Measurements from ENCODE around the gene BRD1.

DNA sequence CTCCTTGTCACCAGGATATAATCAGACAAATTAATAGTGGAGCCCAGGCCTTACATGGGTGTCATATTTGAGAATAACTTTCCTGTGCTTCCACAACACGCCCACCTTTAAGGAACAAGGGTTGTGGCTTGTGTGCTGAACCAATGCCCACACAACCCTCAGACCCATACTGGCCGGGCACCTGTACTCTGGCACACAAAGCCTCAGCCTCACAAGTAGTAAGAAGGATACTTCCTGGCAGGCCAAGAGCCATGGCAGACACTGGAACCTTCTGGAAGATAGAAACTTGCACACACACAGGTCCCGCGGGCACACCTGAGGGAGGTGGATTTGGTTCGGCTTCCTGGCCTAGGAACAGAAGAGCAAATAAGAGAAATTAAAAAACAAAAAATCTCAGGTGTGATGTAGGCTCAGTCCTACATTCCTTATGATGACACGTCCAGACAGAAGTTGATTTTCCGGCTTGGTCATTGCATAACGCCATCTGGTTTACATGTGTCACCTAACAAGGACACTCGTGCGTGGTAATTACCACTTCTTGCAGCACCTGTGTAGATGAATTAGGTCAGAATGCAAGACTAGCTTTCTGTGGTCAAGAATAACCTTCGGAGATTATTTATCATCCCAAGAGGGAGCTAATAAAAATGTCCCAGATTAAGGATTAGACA is 5.8 kb upstream of the BRD1 start:
- TF ChIP-seq POLR2A (IDR thresholded peaks at IDR 0.05), result no peak
- TF ChIP-seq, protein P1, sequence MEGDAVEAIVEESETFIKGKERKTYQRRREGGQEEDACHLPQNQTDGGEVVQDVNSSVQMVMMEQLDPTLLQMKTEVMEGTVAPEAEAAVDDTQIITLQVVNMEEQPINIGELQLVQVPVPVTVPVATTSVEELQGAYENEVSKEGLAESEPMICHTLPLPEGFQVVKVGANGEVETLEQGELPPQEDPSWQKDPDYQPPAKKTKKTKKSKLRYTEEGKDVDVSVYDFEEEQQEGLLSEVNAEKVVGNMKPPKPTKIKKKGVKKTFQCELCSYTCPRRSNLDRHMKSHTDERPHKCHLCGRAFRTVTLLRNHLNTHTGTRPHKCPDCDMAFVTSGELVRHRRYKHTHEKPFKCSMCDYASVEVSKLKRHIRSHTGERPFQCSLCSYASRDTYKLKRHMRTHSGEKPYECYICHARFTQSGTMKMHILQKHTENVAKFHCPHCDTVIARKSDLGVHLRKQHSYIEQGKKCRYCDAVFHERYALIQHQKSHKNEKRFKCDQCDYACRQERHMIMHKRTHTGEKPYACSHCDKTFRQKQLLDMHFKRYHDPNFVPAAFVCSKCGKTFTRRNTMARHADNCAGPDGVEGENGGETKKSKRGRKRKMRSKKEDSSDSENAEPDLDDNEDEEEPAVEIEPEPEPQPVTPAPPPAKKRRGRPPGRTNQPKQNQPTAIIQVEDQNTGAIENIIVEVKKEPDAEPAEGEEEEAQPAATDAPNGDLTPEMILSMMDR (IDR thresholded peaks at IDR 0.05), result no peak

All from sigmoid colon (tissue), 3 donors.